Esophagus (tissue), 2 donors: Measurements from ENCODE around the gene STXBP5L. TPM values are rescaled to one million over a fixed set of nuclear protein-coding genes. Genes with fewer than 3 reads are reported as not detected.

Source experiments
- polyA plus RNA-seq, 2 donors: library from polyadenylated mRNA; stranded (reverse); fragments of 200-250 nt; gene quantifications; one replicate each; pipeline ENCODE4 v1.2.3, GENCODE V29; 2013
- donor health status: healthy with polysubstance abuse.
- donor health status: Bipolar disorder and iron deficiency.

STXBP5L gene
- polyA plus RNA-seq, 2 donors: 0.08 to 0.21 TPM

Other genes starting within 250 kb of the STXBP5L start
- under 1 TPM; 0.06 TPM for gene HGD, start 226.0 kb upstream of the STXBP5L start, polyA plus RNA-seq
- 1 to 10 TPM; 2.8 to 8.2 TPM for gene RABL3, start 165.7 kb upstream of the STXBP5L start, polyA plus RNA-seq
- 1 to 10 TPM; 3.5 to 4.1 TPM for gene GTF2E1, start 165.5 kb upstream of the STXBP5L start, polyA plus RNA-seq